Loucy (cell line): ENCODE data around the gene TSHZ2.

Experiments
- H2AFZ ChIP-seq: fragments of 200-600 bp; sonication (generic); 2 replicates; pipeline ENCODE4 v1.6.0; 2016; ENCODE audit warnings: antibody characterized with exemption, mild to moderate bottlenecking, low read length, moderate library complexity
- H3F3A ChIP-seq: fragments of 200-600 bp; 2 replicates; pipeline ENCODE4 v1.6.0; 2016; ENCODE audit warnings: antibody characterized with exemption, low read depth, mild to moderate bottlenecking
- H3K27me3 ChIP-seq: fragments of 200-600 bp; sonication (generic); 2 replicates; pipeline ENCODE4 v1.6.1; 2014; ENCODE audit warnings: low read length, mild to moderate bottlenecking; ENCODE audit not compliant: insufficient read depth, poor library complexity, severe bottlenecking
- H3K36me3 ChIP-seq: fragments of 200-600 bp; sonication (generic); 2 replicates; pipeline ENCODE4 v1.6.1; 2016; ENCODE audit warnings: low read length; ENCODE audit not compliant: insufficient read depth
- H3K4me1 ChIP-seq: fragments of 200-600 bp; sonication (generic); 2 replicates; pipeline ENCODE4 v1.5.1; 2014; ENCODE audit warnings: low read length, mild to moderate bottlenecking; ENCODE audit not compliant: insufficient read depth, poor library complexity, severe bottlenecking
- H3K4me2 ChIP-seq: fragments of 200-600 bp; sonication (generic); 2 replicates; pipeline ENCODE4 v1.6.0; 2014; ENCODE audit warnings: antibody characterized with exemption, low read length, low read depth, mild to moderate bottlenecking; ENCODE audit not compliant: poor library complexity, severe bottlenecking
- H3K4me3 ChIP-seq: fragments of 200-600 bp; sonication (generic); 2 replicates; pipeline ENCODE4 v1.5.1; 2014; ENCODE audit warnings: low read length, mild to moderate bottlenecking, mixed read lengths; ENCODE audit not compliant: poor library complexity, severe bottlenecking
- H3K79me2 ChIP-seq: fragments of 200-600 bp; sonication (generic); 2 replicates; pipeline ENCODE4 v1.6.1; 2014; ENCODE audit warnings: low read length; ENCODE audit not compliant: insufficient read depth
- H3K9ac ChIP-seq: fragments of 200-600 bp; sonication (generic); 2 replicates; pipeline ENCODE4 v1.6.0; 2014; ENCODE audit warnings: mild to moderate bottlenecking, low read depth, low read length, moderate library complexity; ENCODE audit not compliant: poor library complexity, severe bottlenecking
- H3K9me2 ChIP-seq: fragments of 200-600 bp; sonication (generic); replicated peaks from 2 replicates; pipeline ENCODE4 v1.6.1; 2016; ENCODE audit warnings: low read depth, low read length, mixed read lengths
- H3K9me3 ChIP-seq: fragments of 200-600 bp; sonication (generic); 2 replicates; pipeline ENCODE4 v1.6.1; 2014; ENCODE audit warnings: mild to moderate bottlenecking, antibody characterized with exemption, low read length, low read depth; ENCODE audit not compliant: insufficient read depth
- H4K20me1 ChIP-seq: fragments of 200-600 bp; sonication (generic); 2 replicates; pipeline ENCODE4 v1.6.0; 2014; ENCODE audit warnings: antibody characterized with exemption, low read length, mild to moderate bottlenecking; ENCODE audit not compliant: insufficient read depth, poor library complexity, severe bottlenecking
- EZH2phosphoT487 ChIP-seq: fragments of 200-600 bp; IDR thresholded peaks from 2 replicates; pipeline ENCODE4 v1.6.1; 2018; ENCODE audit warnings: antibody characterized with exemption, mild to moderate bottlenecking, moderate library complexity, borderline replicate concordance
- TF ChIP-seq, protein P1 (sequence below): fragments of 200-600 bp; sonication (generic); conservative IDR thresholded peaks from 2 replicates; pipeline ENCODE4 v1.5.1; 2014; ENCODE audit warnings: mild to moderate bottlenecking, antibody characterized with exemption, low read length

The TSHZ2 gene

GRCh38 chr20:53044296-53044695 lies 72.1 kb downstream of the TSHZ2 start:
- TF ChIP-seq EZH2phosphoT487: no peak
- TF ChIP-seq, protein P1, sequence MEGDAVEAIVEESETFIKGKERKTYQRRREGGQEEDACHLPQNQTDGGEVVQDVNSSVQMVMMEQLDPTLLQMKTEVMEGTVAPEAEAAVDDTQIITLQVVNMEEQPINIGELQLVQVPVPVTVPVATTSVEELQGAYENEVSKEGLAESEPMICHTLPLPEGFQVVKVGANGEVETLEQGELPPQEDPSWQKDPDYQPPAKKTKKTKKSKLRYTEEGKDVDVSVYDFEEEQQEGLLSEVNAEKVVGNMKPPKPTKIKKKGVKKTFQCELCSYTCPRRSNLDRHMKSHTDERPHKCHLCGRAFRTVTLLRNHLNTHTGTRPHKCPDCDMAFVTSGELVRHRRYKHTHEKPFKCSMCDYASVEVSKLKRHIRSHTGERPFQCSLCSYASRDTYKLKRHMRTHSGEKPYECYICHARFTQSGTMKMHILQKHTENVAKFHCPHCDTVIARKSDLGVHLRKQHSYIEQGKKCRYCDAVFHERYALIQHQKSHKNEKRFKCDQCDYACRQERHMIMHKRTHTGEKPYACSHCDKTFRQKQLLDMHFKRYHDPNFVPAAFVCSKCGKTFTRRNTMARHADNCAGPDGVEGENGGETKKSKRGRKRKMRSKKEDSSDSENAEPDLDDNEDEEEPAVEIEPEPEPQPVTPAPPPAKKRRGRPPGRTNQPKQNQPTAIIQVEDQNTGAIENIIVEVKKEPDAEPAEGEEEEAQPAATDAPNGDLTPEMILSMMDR: no peak
- no peak overlapping the region for H3K4me3 ChIP-seq

GRCh38 chr20:53045941-53046340 lies 73.8 kb downstream of the TSHZ2 start:
- TF ChIP-seq, protein P1: no peak
- Histone ChIP-seq H3K4me3 (no peak overlapping the region), H3K9me3 (no peaks in the 10 kb centered on the region), H3K9ac (no peak overlapping the region), H3K4me2 (no peak overlapping the region), H3F3A (no peaks in the 10 kb centered on the region), H3K9me2 (no peaks in the 10 kb centered on the region), H3K4me1 (no peaks in the 10 kb centered on the region), H3K79me2 (no peaks in the 10 kb centered on the region), H2AFZ (no peak overlapping the region), H3K36me3 (no peaks in the 10 kb centered on the region), H4K20me1 (no peaks in the 10 kb centered on the region), H3K27me3 (no peaks in the 10 kb centered on the region)

More at GRCh38 chr20:53044296-53044695, 72.1 kb downstream of the TSHZ2 start:
- H3K36me3 ChIP-seq: no peaks in the 10 kb centered on the region
- H3K79me2 ChIP-seq: no peaks in the 10 kb centered on the region
- no peaks in the 10 kb centered on the region for H3K9me2 ChIP-seq
- no peak overlapping the region for H3K4me2 ChIP-seq
- H2AFZ ChIP-seq: no peak overlapping the region
- H3F3A ChIP-seq: no peaks in the 10 kb centered on the region
- H3K9me3 ChIP-seq: no peaks in the 10 kb centered on the region
- no peaks in the 10 kb centered on the region for H3K27me3 ChIP-seq
- no peaks in the 10 kb centered on the region for H4K20me1 ChIP-seq
- H3K9ac ChIP-seq: no peak overlapping the region
- H3K4me1 ChIP-seq: no peaks in the 10 kb centered on the region

GRCh38 chr20:53047203-53047602 lies 75.0 kb downstream of the TSHZ2 start:
- H3K4me2 ChIP-seq: no peak overlapping the region
- no peaks in the 10 kb centered on the region for H3K9me2 ChIP-seq
- no peak overlapping the region for H3K9ac ChIP-seq
- H3K4me3 ChIP-seq: no peak overlapping the region
- TF ChIP-seq, protein P1: no peak
- no peak for TF ChIP-seq EZH2phosphoT487
- no peaks in the 10 kb centered on the region for H3K36me3 ChIP-seq
- no peaks in the 10 kb centered on the region for H3K27me3 ChIP-seq
- no peak overlapping the region for H2AFZ ChIP-seq
- no peaks in the 10 kb centered on the region for H3K9me3 ChIP-seq
- no peaks in the 10 kb centered on the region for H3K79me2 ChIP-seq
- H3F3A ChIP-seq: no peaks in the 10 kb centered on the region
- H3K4me1 ChIP-seq: no peaks in the 10 kb centered on the region
- no peaks in the 10 kb centered on the region for H4K20me1 ChIP-seq
